Measurements from ENCODE around the gene B3GNT8.

GRCh38 chr19:41405776-41406175 is 21.4 kb downstream of the B3GNT8 start:
- TF ChIP-seq, protein P1, sequence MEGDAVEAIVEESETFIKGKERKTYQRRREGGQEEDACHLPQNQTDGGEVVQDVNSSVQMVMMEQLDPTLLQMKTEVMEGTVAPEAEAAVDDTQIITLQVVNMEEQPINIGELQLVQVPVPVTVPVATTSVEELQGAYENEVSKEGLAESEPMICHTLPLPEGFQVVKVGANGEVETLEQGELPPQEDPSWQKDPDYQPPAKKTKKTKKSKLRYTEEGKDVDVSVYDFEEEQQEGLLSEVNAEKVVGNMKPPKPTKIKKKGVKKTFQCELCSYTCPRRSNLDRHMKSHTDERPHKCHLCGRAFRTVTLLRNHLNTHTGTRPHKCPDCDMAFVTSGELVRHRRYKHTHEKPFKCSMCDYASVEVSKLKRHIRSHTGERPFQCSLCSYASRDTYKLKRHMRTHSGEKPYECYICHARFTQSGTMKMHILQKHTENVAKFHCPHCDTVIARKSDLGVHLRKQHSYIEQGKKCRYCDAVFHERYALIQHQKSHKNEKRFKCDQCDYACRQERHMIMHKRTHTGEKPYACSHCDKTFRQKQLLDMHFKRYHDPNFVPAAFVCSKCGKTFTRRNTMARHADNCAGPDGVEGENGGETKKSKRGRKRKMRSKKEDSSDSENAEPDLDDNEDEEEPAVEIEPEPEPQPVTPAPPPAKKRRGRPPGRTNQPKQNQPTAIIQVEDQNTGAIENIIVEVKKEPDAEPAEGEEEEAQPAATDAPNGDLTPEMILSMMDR (IDR thresholded peaks at IDR 0.05) = no peak
- no peak for TF ChIP-seq REST (IDR thresholded peaks at IDR 0.05; ENCODE audit: insufficient read depth in 1 of 2, low read depth in 2 of 2, low read length in 1 of 2)
- no peak for TF ChIP-seq TCF7L2 (IDR thresholded peaks at IDR 0.05; ENCODE audit: low read depth, low read length)
- TF ChIP-seq SIN3A (IDR thresholded peaks at IDR 0.05; ENCODE audit: borderline replicate concordance, insufficient read depth, low read depth, low read length) = no peak
- no peak for TF ChIP-seq POLR2AphosphoS5 (IDR thresholded peaks at IDR 0.05; ENCODE audit: low read depth, low read length)
